Posterior cingulate gyrus (tissue), 11 donors: ENCODE results near the gene CNNM2.

Experiments
- DNase-seq, 10 donors: peaks; one replicate each; pipeline versions ENCODE4 v3.0.0 to v3.0.0-alpha.2; 2020 to 2021; ENCODE audit warnings: mixed read lengths in 3 of 10
- intact Hi-C: fragments of 100-400 bp; cut with DNase I; formaldehyde crosslinking; loops from one replicate; pipeline ENCODE4 v1.15.1; 2023

CNNM2 gene

DNA sequence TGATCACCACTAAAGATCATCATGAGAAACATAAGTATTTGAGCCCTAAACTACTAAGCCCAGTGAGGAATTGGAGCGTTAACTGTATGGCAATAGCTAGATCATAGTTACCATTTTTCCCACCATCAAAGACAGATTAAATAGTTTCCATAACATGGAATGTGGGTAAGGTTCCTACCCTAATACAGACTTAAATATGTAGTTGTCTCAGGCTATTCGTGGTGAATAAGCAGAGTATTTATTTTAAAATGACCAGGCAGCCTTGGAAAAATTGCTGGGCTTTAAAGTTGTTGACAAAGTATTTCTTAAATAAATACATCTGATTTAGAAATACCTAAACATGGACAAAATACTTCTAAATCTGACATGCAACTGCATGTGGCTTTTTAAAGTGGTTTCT, 168.2 kb downstream of the CNNM2 start:
- no peak for DNase-seq
- intact Hi-C loops, result loop anchor here (10.0 kb wide), 1 partner anchor 109 kb away; the partner anchor contains the start of gene NT5C2

- intact Hi-C loops, result loop anchor here (10.0 kb wide), 1 partner anchor 108 kb away; the partner anchor contains the start of gene NT5C2
- no peak for DNase-seq
Observed at GRCh38 chr10:103086799-103087198, 168.7 kb downstream of the CNNM2 start.

GRCh38 chr10:103089493-103089892, 171.4 kb downstream of the CNNM2 start:
- intact Hi-C loops, result loop anchor here (10.0 kb wide), 1 partner anchor 105 kb away; the partner anchor contains the start of gene NT5C2
- DNase-seq, result no peak

GRCh38 chr10:103090911-103091310, 172.8 kb downstream of the CNNM2 start:
- no peak for DNase-seq
- intact Hi-C loops, result no loop called here

DNA sequence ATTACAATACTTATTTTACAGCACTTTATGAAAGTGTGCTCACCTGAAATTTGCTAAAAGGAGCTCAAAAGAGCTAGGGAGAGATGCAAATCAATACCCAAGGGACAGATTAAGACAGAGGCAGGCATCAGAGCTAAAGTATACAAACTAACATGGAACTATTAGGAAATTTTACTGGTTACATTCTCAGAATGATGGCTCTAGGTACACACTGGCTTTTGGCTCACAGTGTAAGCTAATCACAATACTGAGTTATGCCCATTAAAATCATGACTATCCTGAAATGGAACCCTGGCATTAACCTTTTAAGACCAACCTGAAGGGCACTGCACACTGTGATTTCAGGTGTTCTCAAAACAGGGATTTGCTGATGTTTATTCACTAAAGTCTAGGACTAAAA, 176.9 kb downstream of the CNNM2 start:
- DNase-seq, result no peak
- intact Hi-C loops, result no loop called here

- no peak for DNase-seq
- intact Hi-C loops, result no loop called here
Observed at GRCh38 chr10:103096130-103096529, 178.0 kb downstream of the CNNM2 start.

- intact Hi-C loops, result no loop called here
- DNase-seq, result no peak
Observed at GRCh38 chr10:103098240-103098639, 180.1 kb downstream of the CNNM2 start.

- intact Hi-C loops, result no loop called here
- peak in 3 of 10 donors; percentile 24 to 87 (median 82) for DNase-seq
Observed at GRCh38 chr10:103100620-103101019, 182.5 kb downstream of the CNNM2 start.

GRCh38 chr10:103102195-103102594, 184.1 kb downstream of the CNNM2 start:
- intact Hi-C loops, result no loop called here
- DNase-seq, result no peak

GRCh38 chr10:103103989-103104388, 185.9 kb downstream of the CNNM2 start:
- no peak for DNase-seq
- intact Hi-C loops, result no loop called here

- DNase-seq, result no peak
- intact Hi-C loops, result no loop called here
Observed at GRCh38 chr10:103104721-103105120, 186.6 kb downstream of the CNNM2 start.

GRCh38 chr10:103105462-103105861, 187.4 kb downstream of the CNNM2 start:
- intact Hi-C loops, result no loop called here
- DNase-seq, result no peak

- intact Hi-C loops, result no loop called here
Observed at GRCh38 chr10:103106539-103106938, 188.4 kb downstream of the CNNM2 start.

DNA sequence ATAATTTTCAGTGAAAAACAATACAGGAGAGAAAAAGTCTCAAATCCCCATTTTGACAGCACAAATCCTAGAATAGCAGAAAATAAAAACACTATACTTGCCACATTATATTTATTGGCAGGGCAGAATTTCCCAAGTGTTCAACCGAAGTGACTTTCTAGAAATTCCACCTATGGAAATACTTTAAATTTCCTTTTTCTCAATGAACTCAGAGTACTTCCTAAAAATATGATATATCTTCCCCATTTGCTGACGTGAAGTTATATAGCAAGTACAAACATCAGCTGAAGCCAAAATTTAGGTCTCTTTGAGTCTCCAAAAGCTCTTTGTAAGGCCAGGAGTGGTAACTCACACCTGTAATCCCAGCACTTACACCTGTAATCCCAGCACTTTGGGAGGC, 191.7 kb downstream of the CNNM2 start:
- DNase-seq, result no peak
- intact Hi-C loops, result no loop called here

More at GRCh38 chr10:103106539-103106938, 188.4 kb downstream of the CNNM2 start:
- DNase-seq, result no peak

GRCh38 chr10:103110407-103110806, 192.3 kb downstream of the CNNM2 start:
- DNase-seq, result no peak
- intact Hi-C loops, result no loop called here

GRCh38 chr10:103111031-103111917, 193.2 kb downstream of the CNNM2 start:
- DNase-seq, result no peak
- intact Hi-C loops, result no loop called here

- DNase-seq, result no peak
Observed at GRCh38 chr10:103111918-103112877, 194.1 kb downstream of the CNNM2 start.

DNA sequence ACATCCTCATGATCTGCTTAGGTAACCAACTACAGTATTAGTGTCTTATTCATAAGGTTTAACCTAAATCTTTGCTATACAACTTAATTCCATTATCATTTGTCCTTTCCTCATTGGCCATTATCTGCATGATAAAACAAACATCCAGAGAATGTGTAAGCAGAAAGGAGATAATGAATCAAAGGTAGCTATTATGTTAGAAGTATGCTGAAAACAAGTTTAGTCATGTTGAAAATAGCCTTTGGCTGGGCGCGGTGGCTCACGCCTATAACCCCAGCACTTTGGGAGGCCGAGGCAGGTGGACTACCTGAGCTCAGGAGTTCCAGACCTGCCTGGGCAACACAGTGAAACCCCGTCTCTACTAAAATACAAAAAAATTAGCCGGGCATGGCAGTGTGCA, 196.8 kb downstream of the CNNM2 start:
- DNase-seq, result no peak
- intact Hi-C loops, result no loop called here

More at GRCh38 chr10:103111918-103112877, 194.1 kb downstream of the CNNM2 start:
- intact Hi-C loops, result no loop called here

DNA sequence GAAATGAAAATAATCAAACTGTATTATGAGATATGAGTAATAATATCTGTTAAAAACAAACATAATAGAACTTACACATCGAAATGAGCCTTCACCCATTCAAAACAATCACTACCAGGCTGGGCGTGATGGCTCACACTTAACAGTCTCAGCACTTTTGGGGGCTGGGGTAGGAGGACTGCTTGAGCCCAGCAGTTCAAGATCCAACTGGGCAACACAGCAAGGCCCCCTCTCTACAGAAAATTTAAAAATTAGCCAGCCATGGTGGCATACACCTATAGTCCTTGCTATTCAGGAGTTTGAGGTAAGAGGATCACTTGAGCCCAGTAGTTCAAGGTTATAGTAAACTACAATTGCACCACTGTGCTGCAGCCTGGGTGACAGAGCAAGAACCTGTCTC, 199.2 kb downstream of the CNNM2 start:
- intact Hi-C loops, result no loop called here
- DNase-seq, result no peak

- no peak for DNase-seq
- intact Hi-C loops, result no loop called here
Observed at GRCh38 chr10:103120546-103120945, 202.5 kb downstream of the CNNM2 start.
